CD14-positive monocyte (primary cell): ENCODE measurements around the gene TUBA4A. TPM values are rescaled to one million over a fixed set of nuclear protein-coding genes. Genes with fewer than 3 reads are reported as not detected.

ENCODE experiments used
- DNase-seq, 3 donors: peaks; one replicate each; pipeline ENCODE4 v3.0.0-alpha.2; 2011 to 2022
- H2AFZ ChIP-seq: 2 replicates; pipeline ENCODE4 v1.6.0; 2012; ENCODE audit warnings: mild to moderate bottlenecking, low read depth, low read length, inconsistent platforms; ENCODE audit not compliant: insufficient read depth, poor library complexity, severe bottlenecking
- H3K27ac ChIP-seq, 2 donors: 1 replicate in 1 of 2; 2 replicates in 1 of 2; pipeline ENCODE4 v1.5.1; 2012 to 2013; ENCODE audit warnings: low read length in 2 of 2, control low read depth in 1 of 2, inconsistent platforms in 1 of 2, low read depth in 1 of 2, mild to moderate bottlenecking in 1 of 2
- H3K27me3 ChIP-seq, 2 donors: one replicate each; pipeline versions ENCODE4 v1.6.0 to v1.6.1; 2011 to 2013; ENCODE audit warnings: low read length in 2 of 2; ENCODE audit not compliant: control insufficient read depth in 2 of 2, insufficient read depth in 2 of 2
- H3K36me3 ChIP-seq, 2 donors: replicated peaks in 1 of 2; 1 replicate in 1 of 2; 2 replicates in 1 of 2; pipeline versions ENCODE4 v1.5.1 to v1.6.1; 2012 to 2013; ENCODE audit warnings: low read length in 2 of 2, control low read depth in 1 of 2, inconsistent platforms in 1 of 2, mild to moderate bottlenecking in 1 of 2; ENCODE audit not compliant: insufficient read depth in 2 of 2, control insufficient read depth in 1 of 2
- H3K4me1 ChIP-seq, 2 donors: 1 replicate in 1 of 2; 2 replicates in 1 of 2; pipeline versions ENCODE4 v1.5.1 to v1.6.1; 2012 to 2013; ENCODE audit warnings: low read length in 2 of 2, control low read depth in 1 of 2, inconsistent platforms in 1 of 2, mild to moderate bottlenecking in 1 of 2, moderate library complexity in 1 of 2; ENCODE audit not compliant: insufficient read depth in 2 of 2, control insufficient read depth in 1 of 2
- H3K4me2 ChIP-seq: replicated peaks from 2 replicates; pipeline ENCODE3; 2012; ENCODE audit warnings: low read length, moderate library complexity, mild to moderate bottlenecking; ENCODE audit not compliant: poor library complexity, severe bottlenecking; ENCODE audit errors: extremely low read depth
- H3K4me3 ChIP-seq, 3 experiments: fragments of 200-600 bp in 1 of 3; sonication (generic) in 1 of 3; replicated peaks in 1 of 3; 1 replicate in 2 of 3; 2 replicates in 1 of 3; pipeline ENCODE4 v1.5.1; 2011 to 2013; ENCODE audit warnings: low read length in 3 of 3, mild to moderate bottlenecking in 3 of 3, control low read depth in 2 of 3, low read depth in 2 of 3, inconsistent platforms in 1 of 3, moderate library complexity in 1 of 3
- H3K79me2 ChIP-seq: 2 replicates; pipeline ENCODE4 v1.6.0; 2012; ENCODE audit warnings: mild to moderate bottlenecking, control low read depth, inconsistent platforms, low read length, moderate library complexity; ENCODE audit not compliant: insufficient read depth
- H3K9ac ChIP-seq: 2 replicates; pipeline ENCODE4 v1.6.0; 2017; ENCODE audit warnings: low read length, mild to moderate bottlenecking; ENCODE audit not compliant: insufficient read depth, poor library complexity, severe bottlenecking
- H3K9me3 ChIP-seq, 2 donors: replicated peaks in 1 of 2; 1 replicate in 1 of 2; 2 replicates in 1 of 2; pipeline versions ENCODE4 v1.5.1 to v1.6.1; 2012 to 2013; ENCODE audit warnings: low read length in 2 of 2, control low read depth in 1 of 2; ENCODE audit not compliant: control insufficient read depth in 1 of 2, insufficient read depth in 1 of 2
- H4K20me1 ChIP-seq: 2 replicates; pipeline ENCODE4 v1.6.0; 2012; ENCODE audit warnings: mild to moderate bottlenecking, low read length, control low read depth, moderate library complexity; ENCODE audit not compliant: insufficient read depth
- H3K27ac Mint-ChIP-seq, 7 donors: one replicate each; pipeline ENCODE4 v1.8.0; 2020; ENCODE audit warnings: mild to moderate bottlenecking in 7 of 7, mixed read lengths in 7 of 7, moderate library complexity in 6 of 7, inconsistent platforms in 2 of 7
- H3K27me3 Mint-ChIP-seq, 3 donors: one replicate each; pipeline ENCODE4 v1.8.0; 2021 to 2022; ENCODE audit warnings: low read depth in 3 of 3, mild to moderate bottlenecking in 3 of 3, mixed read lengths in 3 of 3, moderate library complexity in 3 of 3, inconsistent platforms in 1 of 3
- H3K36me3 Mint-ChIP-seq, 2 donors: one replicate each; pipeline ENCODE4 v1.8.0; 2020; ENCODE audit warnings: mixed read lengths in 2 of 2, inconsistent platforms in 1 of 2, mild to moderate bottlenecking in 1 of 2
- H3K4me1 Mint-ChIP-seq: one replicate; pipeline ENCODE4 v1.8.0; 2020; ENCODE audit warnings: mild to moderate bottlenecking, mixed read lengths
- H3K4me3 Mint-ChIP-seq, 2 donors: one replicate each; pipeline ENCODE4 v1.8.0; 2020; ENCODE audit warnings: mild to moderate bottlenecking in 2 of 2, mixed read lengths in 2 of 2, moderate library complexity in 1 of 2
- H3K9me3 Mint-ChIP-seq, 7 donors: one replicate each; pipeline ENCODE4 v1.8.0; 2020 to 2022; ENCODE audit warnings: mixed read lengths in 7 of 7, mild to moderate bottlenecking in 6 of 7, moderate library complexity in 6 of 7, inconsistent platforms in 2 of 7
- WGBS: methylation state at CpG from one replicate; pipeline ENCODE4 v1.1.5; 2013; ENCODE audit warnings: missing lambda C conversion rate; ENCODE audit not compliant: insufficient coverage; 5-methylcytosine and 5-hydroxymethylcytosine counted together
- intact Hi-C, 2 donors: fragments of 100-400 bp; cut with micrococcal nuclease; formaldehyde crosslinking; loops; one replicate each; pipeline versions ENCODE4 v1.15.0 to v1.15.1; 2023
- polyA plus RNA-seq, 3 donors: library from polyadenylated mRNA; depleted of rRNA in 1 of 3; unstranded in 2 of 3; stranded (reverse) in 1 of 3; fragments of 300-500 nt in 2 of 3; fragments of >200 nt in 1 of 3; fragmentation: Illumina TruSeq in 2 of 3; gene quantifications; 1 replicate in 2 of 3; 2 replicates in 1 of 3; pipeline ENCODE4 v1.2.3, GENCODE V29; 2012 to 2021
- TF ChIP-seq, protein P1 (sequence below): fragments of 200-600 bp; IDR thresholded peaks from one replicate; pipeline ENCODE4 v1.8.0; 2022; ENCODE audit warnings: antibody characterized with exemption, mild to moderate bottlenecking

Gene TUBA4A
- polyA plus RNA-seq, 3 donors, result 72.7 to 452 (median 81.9) TPM

DNA sequence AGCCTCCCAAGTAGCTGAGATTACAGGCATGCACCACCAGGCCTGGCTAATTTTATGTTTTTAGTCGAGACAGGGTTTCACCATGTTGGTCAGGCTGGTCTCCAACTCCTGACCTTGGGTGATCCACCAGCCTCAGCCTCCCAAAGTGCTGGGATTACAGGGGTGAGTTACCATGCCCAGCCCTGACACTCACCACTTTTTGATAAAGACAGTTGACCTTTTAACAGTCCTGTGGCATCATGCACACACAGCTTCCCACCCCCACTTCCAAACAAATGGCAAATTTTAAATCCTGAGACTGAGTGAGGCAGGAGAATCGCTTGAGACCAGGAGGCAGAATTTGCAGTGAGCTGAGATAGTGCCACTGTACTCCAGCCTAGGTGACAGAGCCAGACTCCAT lies 19.3 kb upstream of the TUBA4A start:
- no peak for DNase-seq

DNA sequence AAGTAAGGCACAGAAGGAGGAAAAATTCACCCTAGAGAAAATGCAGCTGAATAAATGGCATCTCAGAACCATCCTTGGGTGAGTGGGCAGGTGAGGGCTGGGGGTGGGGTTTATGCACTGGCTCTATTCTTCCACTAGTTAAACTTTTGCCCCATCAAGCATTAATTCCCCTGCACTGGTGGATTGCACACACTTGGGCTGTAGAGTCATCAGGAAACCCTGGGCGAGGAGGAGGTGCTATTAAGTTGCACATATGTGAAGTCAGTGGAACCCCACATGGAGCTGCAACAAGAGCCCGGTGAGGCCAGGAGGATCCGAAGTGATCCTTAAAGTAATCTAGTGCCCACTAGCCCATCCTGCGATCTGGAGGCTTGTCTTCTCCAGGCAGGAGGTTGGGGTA lies 18.6 kb upstream of the TUBA4A start:
- Histone ChIP-seq H3K27ac (no peak overlapping the region), H3K4me3 (no peak overlapping the region), H3K9ac (no peak overlapping the region), H3K4me2 (no peak overlapping the region), H3K27me3 (no peaks in the 10 kb centered on the region), H3K9me3 (no peaks in the 10 kb centered on the region), H3K4me1 (peaks cover 0 to under 1% of the 10 kb centered on the region in 2 donors), H4K20me1 (no peaks in the 10 kb centered on the region), H2AFZ (no peak overlapping the region), H3K36me3 (no peaks in the 10 kb centered on the region), H3K79me2 (no peaks in the 10 kb centered on the region)
- peaks cover 8 to 21% (median 16%) of the 10 kb centered on the region in 3 donors for H3K27me3 Mint-ChIP-seq
- H3K4me1 Mint-ChIP-seq, result peaks cover under 1% of the 10 kb centered on the region
- TF ChIP-seq, protein P1, sequence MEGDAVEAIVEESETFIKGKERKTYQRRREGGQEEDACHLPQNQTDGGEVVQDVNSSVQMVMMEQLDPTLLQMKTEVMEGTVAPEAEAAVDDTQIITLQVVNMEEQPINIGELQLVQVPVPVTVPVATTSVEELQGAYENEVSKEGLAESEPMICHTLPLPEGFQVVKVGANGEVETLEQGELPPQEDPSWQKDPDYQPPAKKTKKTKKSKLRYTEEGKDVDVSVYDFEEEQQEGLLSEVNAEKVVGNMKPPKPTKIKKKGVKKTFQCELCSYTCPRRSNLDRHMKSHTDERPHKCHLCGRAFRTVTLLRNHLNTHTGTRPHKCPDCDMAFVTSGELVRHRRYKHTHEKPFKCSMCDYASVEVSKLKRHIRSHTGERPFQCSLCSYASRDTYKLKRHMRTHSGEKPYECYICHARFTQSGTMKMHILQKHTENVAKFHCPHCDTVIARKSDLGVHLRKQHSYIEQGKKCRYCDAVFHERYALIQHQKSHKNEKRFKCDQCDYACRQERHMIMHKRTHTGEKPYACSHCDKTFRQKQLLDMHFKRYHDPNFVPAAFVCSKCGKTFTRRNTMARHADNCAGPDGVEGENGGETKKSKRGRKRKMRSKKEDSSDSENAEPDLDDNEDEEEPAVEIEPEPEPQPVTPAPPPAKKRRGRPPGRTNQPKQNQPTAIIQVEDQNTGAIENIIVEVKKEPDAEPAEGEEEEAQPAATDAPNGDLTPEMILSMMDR, result no peak
- no peaks in the 10 kb centered on the region for H3K9me3 Mint-ChIP-seq
- 93% methylated on average over 3 of the region's 4 CpGs for WGBS
- H3K36me3 Mint-ChIP-seq, result no peaks in the 10 kb centered on the region
- DNase-seq, result no peak
- no peak overlapping the region for H3K27ac Mint-ChIP-seq
- peak overlapping the region in 1 of 2 donors; percentile 42 for H3K4me3 Mint-ChIP-seq
- intact Hi-C loops, result no loop called here

More for the DNA sequence above, 19.3 kb upstream of the TUBA4A start:
- Mint-ChIP-seq H3K36me3 (no peaks in the 10 kb centered on the region), H3K27ac (no peak overlapping the region), H3K4me1 (peaks cover 7% of the 10 kb centered on the region), H3K9me3 (no peaks in the 10 kb centered on the region), H3K4me3 (no peak overlapping the region), H3K27me3 (peaks cover 9 to 25% (median 16%) of the 10 kb centered on the region in 3 donors)
- H3K9ac ChIP-seq, result no peak overlapping the region
- TF ChIP-seq, protein P1, result no peak
- 90% methylated on average over 1 of the region's 2 CpGs for WGBS
- no peak overlapping the region for H3K27ac ChIP-seq
- H4K20me1 ChIP-seq, result no peaks in the 10 kb centered on the region
- peaks cover 5 to 7% of the 10 kb centered on the region in 2 donors for H3K4me1 ChIP-seq
- no peak overlapping the region for H3K4me2 ChIP-seq
- H3K79me2 ChIP-seq, result no peaks in the 10 kb centered on the region
- no peaks in the 10 kb centered on the region for H3K27me3 ChIP-seq
- H3K36me3 ChIP-seq, result no peaks in the 10 kb centered on the region
- intact Hi-C loops, result no loop called here
- no peak overlapping the region for H3K4me3 ChIP-seq
- no peak overlapping the region for H2AFZ ChIP-seq
- H3K9me3 ChIP-seq, result no peaks in the 10 kb centered on the region
